Activated CD4-positive, alpha-beta T cell treated with anti-CD3 and anti-CD28 coated beads for 48 hours (primary cell): Measurements from ENCODE around the gene EEFSEC.

Experiments
- DNase-seq: peaks from one replicate; pipeline ENCODE4 v3.0.0-alpha.2; 2020

The EEFSEC gene

GRCh38 chr3:128457937-128458336, 304.7 kb downstream of the EEFSEC start:
- no peak for DNase-seq
